ENCODE data around the gene MEI1.

MEI1 gene

GRCh38 chr22:41772645-41773044 lies 73.3 kb downstream of the MEI1 start:
- no peak overlapping the region for H3K4me3 ChIP-seq (ENCODE audit: low read length in 2 of 2)
- H3K27ac ChIP-seq (ENCODE audit: low read length): no peak overlapping the region
- H3K27me3 ChIP-seq (ENCODE audit: control insufficient read depth in 1 of 2, insufficient read depth in 2 of 2, low read length in 2 of 2): no peaks in the 10 kb centered on the region
- H3K36me3 ChIP-seq (ENCODE audit: control insufficient read depth in 2 of 2, insufficient read depth in 2 of 2, low read length in 2 of 2): no peaks in the 10 kb centered on the region
- no peaks in the 10 kb centered on the region for H3K9me3 ChIP-seq (ENCODE audit: control insufficient read depth in 2 of 2, low read length in 2 of 2)
- H3K9ac ChIP-seq (ENCODE audit: low read length in 2 of 2): no peak overlapping the region
- no peaks in the 10 kb centered on the region for H3K4me1 ChIP-seq (ENCODE audit: control insufficient read depth, insufficient read depth, low read length)

GRCh38 chr22:41775338-41775737 lies 76.0 kb downstream of the MEI1 start:
- peaks cover 0 to 2% of the 10 kb centered on the region in 2 donors for H3K27me3 ChIP-seq (ENCODE audit: control insufficient read depth in 1 of 2, insufficient read depth in 2 of 2, low read length in 2 of 2)
- no peaks in the 10 kb centered on the region for H3K4me1 ChIP-seq (ENCODE audit: control insufficient read depth, insufficient read depth, low read length)
- H3K9me3 ChIP-seq (ENCODE audit: control insufficient read depth in 2 of 2, low read length in 2 of 2): no peaks in the 10 kb centered on the region
- H3K27ac ChIP-seq (ENCODE audit: low read length): no peak overlapping the region
- no peaks in the 10 kb centered on the region for H3K36me3 ChIP-seq (ENCODE audit: control insufficient read depth in 2 of 2, insufficient read depth in 2 of 2, low read length in 2 of 2)
- H3K9ac ChIP-seq (ENCODE audit: low read length in 2 of 2): no peak overlapping the region
- no peak overlapping the region for H3K4me3 ChIP-seq (ENCODE audit: low read length in 2 of 2)

GRCh38 chr22:41775976-41776375 lies 76.7 kb downstream of the MEI1 start:
- Histone ChIP-seq H3K9ac (ENCODE audit: low read length in 2 of 2) (no peak overlapping the region), H3K27me3 (ENCODE audit: control insufficient read depth in 1 of 2, insufficient read depth in 2 of 2, low read length in 2 of 2) (peaks cover 0 to 2% of the 10 kb centered on the region in 2 donors), H3K4me3 (ENCODE audit: low read length in 2 of 2) (no peak overlapping the region), H3K4me1 (ENCODE audit: control insufficient read depth, insufficient read depth, low read length) (no peaks in the 10 kb centered on the region), H3K36me3 (ENCODE audit: control insufficient read depth in 2 of 2, insufficient read depth in 2 of 2, low read length in 2 of 2) (no peaks in the 10 kb centered on the region), H3K9me3 (ENCODE audit: control insufficient read depth in 2 of 2, low read length in 2 of 2) (no peaks in the 10 kb centered on the region), H3K27ac (ENCODE audit: low read length) (no peak overlapping the region)

- H3K9ac ChIP-seq (ENCODE audit: low read length in 2 of 2): no peak overlapping the region
- no peaks in the 10 kb centered on the region for H3K36me3 ChIP-seq (ENCODE audit: control insufficient read depth in 2 of 2, insufficient read depth in 2 of 2, low read length in 2 of 2)
- no peaks in the 10 kb centered on the region for H3K4me1 ChIP-seq (ENCODE audit: control insufficient read depth, insufficient read depth, low read length)
- H3K27ac ChIP-seq (ENCODE audit: low read length): no peak overlapping the region
- no peaks in the 10 kb centered on the region for H3K9me3 ChIP-seq (ENCODE audit: control insufficient read depth in 2 of 2, low read length in 2 of 2)
- no peak overlapping the region for H3K4me3 ChIP-seq (ENCODE audit: low read length in 2 of 2)
- H3K27me3 ChIP-seq (ENCODE audit: control insufficient read depth in 1 of 2, insufficient read depth in 2 of 2, low read length in 2 of 2): peaks cover 0 to 2% of the 10 kb centered on the region in 2 donors
These were observed 77.1 kb downstream of the MEI1 start for GRCh38 chr22:41776381-41776780.

- no peaks in the 10 kb centered on the region for H3K36me3 ChIP-seq (ENCODE audit: control insufficient read depth in 2 of 2, insufficient read depth in 2 of 2, low read length in 2 of 2)
- no peak overlapping the region for H3K4me3 ChIP-seq (ENCODE audit: low read length in 2 of 2)
- no peak overlapping the region for H3K9ac ChIP-seq (ENCODE audit: low read length in 2 of 2)
- H3K9me3 ChIP-seq (ENCODE audit: control insufficient read depth in 2 of 2, low read length in 2 of 2): no peaks in the 10 kb centered on the region
- H3K27ac ChIP-seq (ENCODE audit: low read length): no peak overlapping the region
- no peaks in the 10 kb centered on the region for H3K4me1 ChIP-seq (ENCODE audit: control insufficient read depth, insufficient read depth, low read length)
- peaks cover 0 to 2% of the 10 kb centered on the region in 2 donors for H3K27me3 ChIP-seq (ENCODE audit: control insufficient read depth in 1 of 2, insufficient read depth in 2 of 2, low read length in 2 of 2)
These were observed 78.6 kb downstream of the MEI1 start for GRCh38 chr22:41777749-41778425.

DNA sequence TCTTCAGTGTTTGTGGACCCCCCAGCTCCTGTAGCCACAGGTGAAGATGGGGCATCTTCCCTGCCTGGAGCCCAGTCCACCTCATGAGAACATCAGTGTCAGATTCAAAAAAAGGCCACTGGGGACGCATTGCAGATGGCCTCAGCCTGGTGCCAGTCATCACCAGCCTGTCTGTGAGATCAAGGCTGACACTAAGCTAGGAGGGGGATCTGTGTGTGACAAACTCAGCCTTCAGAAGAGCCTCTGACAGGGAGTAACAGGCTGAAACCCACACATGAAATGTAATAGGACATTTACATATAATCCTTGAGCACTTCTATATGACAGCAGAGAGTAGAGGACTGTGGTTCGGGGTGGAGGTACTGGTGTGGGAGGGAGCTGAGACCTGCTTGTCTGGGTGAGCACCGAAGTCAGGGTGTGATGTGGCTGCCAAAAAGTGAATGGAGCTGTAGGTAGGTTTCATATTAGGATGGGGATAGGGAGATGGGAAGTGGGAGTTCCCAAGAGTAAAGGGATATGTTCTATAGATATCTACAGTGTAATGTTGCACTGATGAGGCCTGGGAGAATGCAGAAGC lies 80.7 kb downstream of the MEI1 start:
- Histone ChIP-seq H3K4me3 (ENCODE audit: low read length in 2 of 2) (no peak overlapping the region), H3K27me3 (ENCODE audit: control insufficient read depth in 1 of 2, insufficient read depth in 2 of 2, low read length in 2 of 2) (peaks cover 0 to 4% of the 10 kb centered on the region in 2 donors)

DNA sequence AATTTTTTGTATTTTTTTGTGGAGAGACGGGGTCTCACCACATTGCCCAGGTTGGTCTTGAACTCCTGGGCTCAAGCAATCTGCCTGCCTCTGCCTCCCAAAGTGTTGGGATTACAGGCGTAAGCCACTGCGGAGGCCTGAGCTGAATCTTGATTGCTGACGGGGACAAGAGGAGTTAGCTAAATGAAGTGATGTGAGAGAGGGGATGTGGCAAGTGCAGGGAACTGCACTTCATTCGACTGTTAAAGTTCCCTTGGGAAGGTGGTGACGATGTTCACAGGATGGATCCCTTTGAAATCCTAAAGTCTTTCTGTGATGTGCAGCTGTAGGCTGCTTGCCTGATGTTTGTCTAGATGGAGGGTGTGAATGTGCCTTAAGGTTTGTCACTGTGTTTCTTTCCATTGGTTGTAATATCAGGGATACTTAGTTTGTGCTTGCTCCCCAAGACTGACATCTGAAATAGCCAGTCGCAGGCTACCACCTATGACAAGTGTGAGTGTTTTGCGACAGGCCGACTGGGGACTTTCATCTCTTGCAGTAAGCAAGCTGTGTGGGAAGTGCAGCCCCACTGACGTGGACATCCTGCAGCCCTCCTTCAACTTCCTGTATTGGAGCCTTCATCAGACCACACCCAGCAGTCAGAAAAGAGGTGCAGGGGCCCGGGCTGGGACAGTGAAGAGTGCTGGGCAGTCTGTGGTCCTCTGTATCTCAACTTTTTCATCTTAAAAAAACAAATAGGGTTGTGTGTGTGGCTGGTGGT lies 81.6 kb downstream of the MEI1 start:
- Histone ChIP-seq H3K4me3 (ENCODE audit: low read length in 2 of 2) (no peak overlapping the region), H3K27me3 (ENCODE audit: control insufficient read depth in 1 of 2, insufficient read depth in 2 of 2, low read length in 2 of 2) (peaks cover 0 to 4% of the 10 kb centered on the region in 2 donors), H3K9me3 (ENCODE audit: control insufficient read depth in 2 of 2, low read length in 2 of 2) (no peaks in the 10 kb centered on the region), H3K4me1 (ENCODE audit: control insufficient read depth, insufficient read depth, low read length) (no peaks in the 10 kb centered on the region), H3K36me3 (ENCODE audit: control insufficient read depth in 2 of 2, insufficient read depth in 2 of 2, low read length in 2 of 2) (no peaks in the 10 kb centered on the region), H3K9ac (ENCODE audit: low read length in 2 of 2) (no peak overlapping the region), H3K27ac (ENCODE audit: low read length) (no peak overlapping the region)

More for the DNA sequence above, 80.7 kb downstream of the MEI1 start:
- Histone ChIP-seq H3K9ac (ENCODE audit: low read length in 2 of 2) (no peak overlapping the region), H3K27ac (ENCODE audit: low read length) (no peak overlapping the region), H3K4me1 (ENCODE audit: control insufficient read depth, insufficient read depth, low read length) (no peaks in the 10 kb centered on the region), H3K36me3 (ENCODE audit: control insufficient read depth in 2 of 2, insufficient read depth in 2 of 2, low read length in 2 of 2) (no peaks in the 10 kb centered on the region), H3K9me3 (ENCODE audit: control insufficient read depth in 2 of 2, low read length in 2 of 2) (no peaks in the 10 kb centered on the region)

DNA sequence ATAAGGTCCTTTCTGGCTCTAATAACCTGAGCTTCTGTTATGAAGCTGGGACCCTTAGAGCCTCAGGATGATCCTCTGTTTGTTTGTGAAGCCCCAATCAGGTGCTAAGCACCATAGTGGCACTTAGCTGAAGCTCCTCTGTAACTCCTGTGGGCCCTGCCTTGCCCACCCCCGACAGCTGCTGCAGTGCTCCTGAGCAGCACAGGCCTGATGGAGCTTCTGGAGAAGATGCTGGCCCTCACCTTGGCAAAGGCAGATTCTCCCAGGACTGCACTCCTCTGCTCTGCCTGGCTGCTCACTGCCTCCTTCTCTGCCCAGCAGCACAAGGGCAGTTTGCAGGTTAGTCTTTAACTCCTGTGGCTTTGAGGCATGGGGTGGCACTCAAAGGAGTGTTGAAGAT lies 82.2 kb downstream of the MEI1 start:
- no peak overlapping the region for H3K9ac ChIP-seq (ENCODE audit: low read length in 2 of 2)
- H3K36me3 ChIP-seq (ENCODE audit: control insufficient read depth in 2 of 2, insufficient read depth in 2 of 2, low read length in 2 of 2): no peaks in the 10 kb centered on the region
- no peaks in the 10 kb centered on the region for H3K4me1 ChIP-seq (ENCODE audit: control insufficient read depth, insufficient read depth, low read length)
- no peak overlapping the region for H3K4me3 ChIP-seq (ENCODE audit: low read length in 2 of 2)
- H3K27ac ChIP-seq (ENCODE audit: low read length): no peak overlapping the region
- H3K9me3 ChIP-seq (ENCODE audit: control insufficient read depth in 2 of 2, low read length in 2 of 2): no peaks in the 10 kb centered on the region
- peaks cover 0 to 4% of the 10 kb centered on the region in 2 donors for H3K27me3 ChIP-seq (ENCODE audit: control insufficient read depth in 1 of 2, insufficient read depth in 2 of 2, low read length in 2 of 2)

GRCh38 chr22:41782316-41782715 lies 83.0 kb downstream of the MEI1 start:
- no peak overlapping the region for H3K4me3 ChIP-seq (ENCODE audit: low read length in 2 of 2)
- H3K27me3 ChIP-seq (ENCODE audit: control insufficient read depth in 1 of 2, insufficient read depth in 2 of 2, low read length in 2 of 2): peaks cover 0 to 4% of the 10 kb centered on the region in 2 donors
- no peak overlapping the region for H3K27ac ChIP-seq (ENCODE audit: low read length)
- H3K9me3 ChIP-seq (ENCODE audit: control insufficient read depth in 2 of 2, low read length in 2 of 2): no peaks in the 10 kb centered on the region
- no peak overlapping the region for H3K9ac ChIP-seq (ENCODE audit: low read length in 2 of 2)
- H3K36me3 ChIP-seq (ENCODE audit: control insufficient read depth in 2 of 2, insufficient read depth in 2 of 2, low read length in 2 of 2): no peaks in the 10 kb centered on the region
- H3K4me1 ChIP-seq (ENCODE audit: control insufficient read depth, insufficient read depth, low read length): no peaks in the 10 kb centered on the region

- Histone ChIP-seq H3K4me3 (ENCODE audit: low read length in 2 of 2) (no peak overlapping the region), H3K9ac (ENCODE audit: low read length in 2 of 2) (no peak overlapping the region), H3K27ac (ENCODE audit: low read length) (no peak overlapping the region), H3K27me3 (ENCODE audit: control insufficient read depth in 1 of 2, insufficient read depth in 2 of 2, low read length in 2 of 2) (peaks cover 0 to 4% of the 10 kb centered on the region in 2 donors), H3K4me1 (ENCODE audit: control insufficient read depth, insufficient read depth, low read length) (no peaks in the 10 kb centered on the region), H3K9me3 (ENCODE audit: control insufficient read depth in 2 of 2, low read length in 2 of 2) (no peaks in the 10 kb centered on the region), H3K36me3 (ENCODE audit: control insufficient read depth in 2 of 2, insufficient read depth in 2 of 2, low read length in 2 of 2) (no peaks in the 10 kb centered on the region)
These were observed 83.4 kb downstream of the MEI1 start for GRCh38 chr22:41782751-41783150.

DNA sequence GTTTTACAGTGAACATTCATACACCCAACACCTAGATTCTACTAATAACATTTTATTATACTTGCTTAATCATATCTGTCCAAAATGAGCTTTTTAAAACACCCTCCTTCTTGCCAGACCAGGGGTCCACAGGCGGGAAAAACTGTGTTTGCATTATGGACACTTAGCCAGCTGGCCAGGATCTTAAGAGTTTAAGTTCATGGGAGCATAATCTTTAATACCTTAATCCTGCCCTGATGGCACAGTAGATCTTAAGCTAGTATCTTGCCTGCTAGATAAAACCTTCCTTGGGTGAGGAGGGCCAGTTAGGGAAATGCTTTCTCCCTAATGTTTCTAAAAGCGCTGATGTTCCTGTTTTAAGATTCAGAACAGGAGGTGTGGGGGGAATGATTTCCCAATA lies 88.0 kb downstream of the MEI1 start:
- Histone ChIP-seq H3K4me1 (ENCODE audit: control insufficient read depth, insufficient read depth, low read length) (no peaks in the 10 kb centered on the region), H3K9me3 (ENCODE audit: control insufficient read depth in 2 of 2, low read length in 2 of 2) (no peaks in the 10 kb centered on the region), H3K9ac (ENCODE audit: low read length in 2 of 2) (no peak overlapping the region), H3K27ac (ENCODE audit: low read length) (no peak overlapping the region), H3K27me3 (ENCODE audit: control insufficient read depth in 1 of 2, insufficient read depth in 2 of 2, low read length in 2 of 2) (peaks cover 0 to 6% of the 10 kb centered on the region in 2 donors), H3K36me3 (ENCODE audit: control insufficient read depth in 2 of 2, insufficient read depth in 2 of 2, low read length in 2 of 2) (no peaks in the 10 kb centered on the region), H3K4me3 (ENCODE audit: low read length in 2 of 2) (no peak overlapping the region)

Measured in stomach smooth muscle (tissue), 2 donors.